ENCODE results near the gene ZDHHC11B.
"Not testable (repeated sequence)": the region's sequence is repeated elsewhere in the genome, so short reads cannot be mapped to it uniquely, and the experiment has no call there.

The ZDHHC11B gene

GRCh38 chr5:777756-778161 lies 6.8 kb downstream of the ZDHHC11B start:
- no peak overlapping the region for H3K4me3 ChIP-seq (ENCODE audit: insufficient read length, low read depth)

GRCh38 chr5:776862-777711 lies 7.4 kb downstream of the ZDHHC11B start:
- H3K9me3 ChIP-seq (ENCODE audit: insufficient read depth, low read length), result no peaks in the 10 kb centered on the region
- no peaks in the 10 kb centered on the region for H3K27me3 ChIP-seq (ENCODE audit: insufficient read depth, insufficient read length)
- H3K4me3 ChIP-seq (ENCODE audit: insufficient read length, low read depth), result no peak overlapping the region
- no peak for DNase-seq (ENCODE audit: low read depth, low spot score)
- H3K4me1 ChIP-seq (ENCODE audit: insufficient read depth, insufficient read length), result peaks cover 2% of the 10 kb centered on the region
- no peak overlapping the region for H3K9ac ChIP-seq (ENCODE audit: insufficient read length, low read depth)
- no peak for TF ChIP-seq ZNF274 (IDR thresholded peaks at IDR 0.05; ENCODE audit: low read depth, low read length)
- TF ChIP-seq YY1 (IDR thresholded peaks at IDR 0.05; ENCODE audit: insufficient read depth, insufficient read length), result no peak
- TF ChIP-seq SUZ12 (IDR thresholded peaks at IDR 0.05; ENCODE audit: extremely low read depth, insufficient read depth, insufficient read length), result no peak
- no peaks in the 10 kb centered on the region for H3K36me3 ChIP-seq (ENCODE audit: insufficient read depth, insufficient read length, low read length)

More at GRCh38 chr5:777756-778161, 6.8 kb downstream of the ZDHHC11B start:
- TF ChIP-seq SUZ12 (IDR thresholded peaks at IDR 0.05; ENCODE audit: extremely low read depth, insufficient read depth, insufficient read length) (no peak), ZNF274 (IDR thresholded peaks at IDR 0.05; ENCODE audit: low read depth, low read length) (no peak)
- DNase-seq (ENCODE audit: low read depth, low spot score), result no peak
- no peaks in the 10 kb centered on the region for H3K36me3 ChIP-seq (ENCODE audit: insufficient read depth, insufficient read length, low read length)
- H3K9ac ChIP-seq (ENCODE audit: insufficient read length, low read depth), result no peak overlapping the region
- H3K4me1 ChIP-seq (ENCODE audit: insufficient read depth, insufficient read length), result peaks cover 2% of the 10 kb centered on the region
- H3K9me3 ChIP-seq (ENCODE audit: insufficient read depth, low read length), result no peaks in the 10 kb centered on the region
- no peaks in the 10 kb centered on the region for H3K27me3 ChIP-seq (ENCODE audit: insufficient read depth, insufficient read length)

- DNase-seq (ENCODE audit: low read depth, low spot score), result no peak
- H3K27me3 ChIP-seq (ENCODE audit: insufficient read depth, insufficient read length), result no peaks in the 10 kb centered on the region
- no peak overlapping the region for H3K9ac ChIP-seq (ENCODE audit: insufficient read length, low read depth)
- no peaks in the 10 kb centered on the region for H3K36me3 ChIP-seq (ENCODE audit: insufficient read depth, insufficient read length, low read length)
- H3K9me3 ChIP-seq (ENCODE audit: insufficient read depth, low read length), result no peaks in the 10 kb centered on the region
- H3K4me1 ChIP-seq (ENCODE audit: insufficient read depth, insufficient read length), result peaks cover 2% of the 10 kb centered on the region
- no peak overlapping the region for H3K4me3 ChIP-seq (ENCODE audit: insufficient read length, low read depth)
- TF ChIP-seq YY1 (IDR thresholded peaks at IDR 0.05; ENCODE audit: insufficient read depth, insufficient read length), result no peak
- TF ChIP-seq ZNF274 (IDR thresholded peaks at IDR 0.05; ENCODE audit: low read depth, low read length), result no peak
- TF ChIP-seq SUZ12 (IDR thresholded peaks at IDR 0.05; ENCODE audit: extremely low read depth, insufficient read depth, insufficient read length), result no peak
These were observed 8.3 kb downstream of the ZDHHC11B start for GRCh38 chr5:775961-776861.

- H3K36me3 ChIP-seq (ENCODE audit: insufficient read depth, insufficient read length, low read length); H3K4me3 ChIP-seq (ENCODE audit: insufficient read length, low read depth); DNase-seq (ENCODE audit: low read depth, low spot score); H3K9me3 ChIP-seq (ENCODE audit: insufficient read depth, low read length); H3K9ac ChIP-seq (ENCODE audit: insufficient read length, low read depth); H3K4me1 ChIP-seq (ENCODE audit: insufficient read depth, insufficient read length); H3K27me3 ChIP-seq (ENCODE audit: insufficient read depth, insufficient read length): not testable (repeated sequence)
These were observed 9.0 kb downstream of the ZDHHC11B start for GRCh38 chr5:775595-775960.

GRCh38 chr5:774854-775505 lies 9.5 kb downstream of the ZDHHC11B start:
- DNase-seq (ENCODE audit: low read depth, low spot score); H3K4me3 ChIP-seq (ENCODE audit: insufficient read length, low read depth); H3K27me3 ChIP-seq (ENCODE audit: insufficient read depth, insufficient read length); H3K9me3 ChIP-seq (ENCODE audit: insufficient read depth, low read length); H3K36me3 ChIP-seq (ENCODE audit: insufficient read depth, insufficient read length, low read length); H3K9ac ChIP-seq (ENCODE audit: insufficient read length, low read depth); H3K4me1 ChIP-seq (ENCODE audit: insufficient read depth, insufficient read length): not testable (repeated sequence)

- DNase-seq (ENCODE audit: low read depth, low spot score), result not testable (repeated sequence)
These were observed 10.2 kb downstream of the ZDHHC11B start for GRCh38 chr5:774304-774703.

GRCh38 chr5:773517-774264 lies 10.8 kb downstream of the ZDHHC11B start:
- TF ChIP-seq SUZ12 (IDR thresholded peaks at IDR 0.05; ENCODE audit: extremely low read depth, insufficient read depth, insufficient read length) (no peak), YY1 (IDR thresholded peaks at IDR 0.05; ENCODE audit: insufficient read depth, insufficient read length) (no peak), ZNF274 (IDR thresholded peaks at IDR 0.05; ENCODE audit: low read depth, low read length) (no peak)
- H3K4me3 ChIP-seq (ENCODE audit: insufficient read length, low read depth), result no peak overlapping the region
- H3K36me3 ChIP-seq (ENCODE audit: insufficient read depth, insufficient read length, low read length), result no peaks in the 10 kb centered on the region
- no peak overlapping the region for H3K9ac ChIP-seq (ENCODE audit: insufficient read length, low read depth)
- H3K9me3 ChIP-seq (ENCODE audit: insufficient read depth, low read length), result no peaks in the 10 kb centered on the region
- no peak for DNase-seq (ENCODE audit: low read depth, low spot score)
- peaks cover 2% of the 10 kb centered on the region for H3K4me1 ChIP-seq (ENCODE audit: insufficient read depth, insufficient read length)
- no peaks in the 10 kb centered on the region for H3K27me3 ChIP-seq (ENCODE audit: insufficient read depth, insufficient read length)

More at GRCh38 chr5:774304-774703, 10.2 kb downstream of the ZDHHC11B start:
- H3K9ac ChIP-seq (ENCODE audit: insufficient read length, low read depth); H3K4me3 ChIP-seq (ENCODE audit: insufficient read length, low read depth); H3K27me3 ChIP-seq (ENCODE audit: insufficient read depth, insufficient read length); H3K4me1 ChIP-seq (ENCODE audit: insufficient read depth, insufficient read length); H3K36me3 ChIP-seq (ENCODE audit: insufficient read depth, insufficient read length, low read length); H3K9me3 ChIP-seq (ENCODE audit: insufficient read depth, low read length): not testable (repeated sequence)

GRCh38 chr5:772931-773330 lies 11.6 kb downstream of the ZDHHC11B start:
- H3K4me1 ChIP-seq (ENCODE audit: insufficient read depth, insufficient read length); H3K27me3 ChIP-seq (ENCODE audit: insufficient read depth, insufficient read length); H3K9ac ChIP-seq (ENCODE audit: insufficient read length, low read depth); H3K36me3 ChIP-seq (ENCODE audit: insufficient read depth, insufficient read length, low read length); DNase-seq (ENCODE audit: low read depth, low spot score); H3K4me3 ChIP-seq (ENCODE audit: insufficient read length, low read depth); H3K9me3 ChIP-seq (ENCODE audit: insufficient read depth, low read length): not testable (repeated sequence)

- not testable (repeated sequence) for H3K4me1 ChIP-seq (ENCODE audit: insufficient read depth, insufficient read length); H3K9me3 ChIP-seq (ENCODE audit: insufficient read depth, low read length); H3K27me3 ChIP-seq (ENCODE audit: insufficient read depth, insufficient read length); H3K9ac ChIP-seq (ENCODE audit: insufficient read length, low read depth); DNase-seq (ENCODE audit: low read depth, low spot score); H3K4me3 ChIP-seq (ENCODE audit: insufficient read length, low read depth); H3K36me3 ChIP-seq (ENCODE audit: insufficient read depth, insufficient read length, low read length)
These were observed 12.0 kb downstream of the ZDHHC11B start for GRCh38 chr5:772547-772890.
